Endothelial cell (in vitro differentiated cells): ENCODE measurements around the gene ITPRIP. TPM values are rescaled to one million over a fixed set of nuclear protein-coding genes. Genes with fewer than 3 reads are reported as not detected.

ENCODE experiments used
- DNase-seq: peaks from one replicate; pipeline ENCODE4 v3.0.0; 2021; ENCODE audit warnings: low spot score
- H3K27ac Mint-ChIP-seq: one replicate; pipeline ENCODE4 v1.8.0; 2021; ENCODE audit warnings: mixed read lengths, inconsistent platforms; ENCODE audit not compliant: unreplicated experiment
- H3K27me3 Mint-ChIP-seq: one replicate; pipeline ENCODE4 v1.8.0; 2021; ENCODE audit warnings: mild to moderate bottlenecking, moderate library complexity, mixed read lengths, inconsistent platforms; ENCODE audit not compliant: unreplicated experiment
- H3K36me3 Mint-ChIP-seq: one replicate; pipeline ENCODE4 v1.8.0; 2021; ENCODE audit warnings: mild to moderate bottlenecking, low read depth, mixed read lengths, inconsistent platforms; ENCODE audit not compliant: unreplicated experiment
- H3K4me1 Mint-ChIP-seq: one replicate; pipeline ENCODE4 v1.8.0; 2021; ENCODE audit warnings: mild to moderate bottlenecking, mixed read lengths, inconsistent platforms; ENCODE audit not compliant: unreplicated experiment
- H3K4me3 Mint-ChIP-seq: one replicate; pipeline ENCODE4 v1.8.0; 2021; ENCODE audit warnings: mild to moderate bottlenecking, mixed read lengths, inconsistent platforms; ENCODE audit not compliant: unreplicated experiment
- H3K9me3 Mint-ChIP-seq: one replicate; pipeline ENCODE4 v1.8.0; 2021; ENCODE audit warnings: mixed read lengths, inconsistent platforms; ENCODE audit not compliant: unreplicated experiment
- CTCF ChIP-seq: fragments of 200-600 bp; sonication (generic); IDR thresholded peaks from one replicate; pipeline ENCODE4 v1.5.0; 2021; ENCODE audit warnings: antibody characterized with exemption; ENCODE audit not compliant: unreplicated experiment
- total RNA-seq: library from RNA; stranded (reverse); fragmentation: NEBNext Ultra II Directional; extraction: Animal tissue kit (Norgen Biotek cat#: 25700); gene quantifications from one replicate; pipeline ENCODE4 v1.2.1, GENCODE V29; 2021; ENCODE audit not compliant: unreplicated experiment

Gene ITPRIP
- total RNA-seq, 1 donor from 2014 or later = 16.3 TPM

- Mint-ChIP-seq H3K27ac (no peak overlapping the region), H3K27me3 (peaks cover 5% of the 10 kb centered on the region)
Measured at GRCh38 chr10:104309980-104310978, 28.0 kb downstream of the ITPRIP start.

GRCh38 chr10:104308439-104308903, 29.8 kb downstream of the ITPRIP start:
- Mint-ChIP-seq H3K4me1 (peaks cover 7% of the 10 kb centered on the region), H3K27ac (no peak overlapping the region), H3K36me3 (peaks cover 6% of the 10 kb centered on the region)

More at GRCh38 chr10:104309980-104310978, 28.0 kb downstream of the ITPRIP start:
- Mint-ChIP-seq H3K4me3 (no peak overlapping the region), H3K9me3 (no peaks in the 10 kb centered on the region), H3K4me1 (peaks cover 7% of the 10 kb centered on the region), H3K36me3 (peaks cover 9% of the 10 kb centered on the region)
- DNase-seq = no peak
- TF ChIP-seq CTCF = no peak

GRCh38 chr10:104307576-104308438, 30.5 kb downstream of the ITPRIP start:
- no peak overlapping the region for H3K27ac Mint-ChIP-seq
- H3K4me1 Mint-ChIP-seq = peaks cover 7% of the 10 kb centered on the region
- no peak for TF ChIP-seq CTCF
- H3K27me3 Mint-ChIP-seq = peaks cover 8% of the 10 kb centered on the region
- peaks cover 11% of the 10 kb centered on the region for H3K36me3 Mint-ChIP-seq
- H3K4me3 Mint-ChIP-seq = peak overlapping the region; percentile 32
- no peak for DNase-seq
- peaks cover 6% of the 10 kb centered on the region for H3K9me3 Mint-ChIP-seq

More at GRCh38 chr10:104308439-104308903, 29.8 kb downstream of the ITPRIP start:
- peaks cover 5% of the 10 kb centered on the region for H3K27me3 Mint-ChIP-seq
- no peaks in the 10 kb centered on the region for H3K9me3 Mint-ChIP-seq
- peak overlapping the region; percentile 32 for H3K4me3 Mint-ChIP-seq
- no peak for DNase-seq
- no peak for TF ChIP-seq CTCF

DNA sequence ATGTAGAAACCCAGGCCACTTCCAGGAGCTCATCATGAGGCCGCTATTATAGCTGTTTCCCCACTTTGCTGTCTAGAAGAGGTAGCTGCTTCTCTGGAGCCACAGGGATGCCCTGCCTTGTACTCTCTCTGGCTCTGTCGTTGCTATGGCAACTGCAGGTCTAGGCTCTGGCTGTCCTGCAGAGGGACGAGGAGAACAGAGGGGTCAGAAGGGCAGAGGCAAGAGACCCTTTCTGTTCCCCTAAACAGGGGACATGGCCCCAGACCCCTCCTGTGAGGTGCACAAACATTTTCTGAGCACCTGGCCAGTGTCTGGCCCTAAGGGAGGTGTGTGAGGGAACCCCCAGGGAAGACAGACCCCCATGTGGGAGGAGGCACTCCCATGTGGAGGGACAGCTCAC, 31.4 kb downstream of the ITPRIP start:
- peaks cover 6% of the 10 kb centered on the region for H3K36me3 Mint-ChIP-seq
- H3K27me3 Mint-ChIP-seq = peaks cover 8% of the 10 kb centered on the region
- H3K27ac Mint-ChIP-seq = no peak overlapping the region
- H3K4me3 Mint-ChIP-seq = no peak overlapping the region
- peaks cover under 1% of the 10 kb centered on the region for H3K4me1 Mint-ChIP-seq
- TF ChIP-seq CTCF = no peak
- H3K9me3 Mint-ChIP-seq = peaks cover 6% of the 10 kb centered on the region
- DNase-seq = no peak
